Nephron progenitor cell (in vitro differentiated cells): Measurements from ENCODE around the gene UMAD1.
A peak's percentile ranks its signal among the peaks of the same experiment; 100 is the strongest.

Source experiments
- DNase-seq: peaks from one replicate; pipeline ENCODE4 v3.0.0; 2021
- H3K27ac Mint-ChIP-seq: 2 replicates; pipeline ENCODE4 v1.8.0; 2021; ENCODE audit warnings: mild to moderate bottlenecking, moderate library complexity, mixed read lengths
- H3K27me3 Mint-ChIP-seq: 2 replicates; pipeline ENCODE4 v1.8.0; 2021; ENCODE audit warnings: mild to moderate bottlenecking, low read depth, mixed read lengths; ENCODE audit not compliant: poor library complexity
- H3K36me3 Mint-ChIP-seq: 2 replicates; pipeline ENCODE4 v1.8.0; 2021; ENCODE audit warnings: low read depth, mixed read lengths
- H3K4me1 Mint-ChIP-seq: 2 replicates; pipeline ENCODE4 v1.8.0; 2021; ENCODE audit warnings: mixed read lengths
- H3K4me3 Mint-ChIP-seq: 2 replicates; pipeline ENCODE4 v1.8.0; 2021; ENCODE audit warnings: mild to moderate bottlenecking, moderate library complexity, mixed read lengths
- H3K9me3 Mint-ChIP-seq: 2 replicates; pipeline ENCODE4 v1.8.0; 2021; ENCODE audit warnings: mild to moderate bottlenecking, moderate library complexity, mixed read lengths
- CTCF ChIP-seq: fragments of 200-600 bp; sonication (generic); IDR thresholded peaks from 2 replicates; pipeline ENCODE4 v1.5.0; 2021; ENCODE audit warnings: antibody characterized with exemption

Gene UMAD1

GRCh38 chr7:7851381-7851780 is 210.8 kb downstream of the UMAD1 start:
- H3K27ac Mint-ChIP-seq, result no peak overlapping the region
- no peak for DNase-seq
- H3K9me3 Mint-ChIP-seq, result peaks cover 35% of the 10 kb centered on the region
- H3K4me1 Mint-ChIP-seq, result no peaks in the 10 kb centered on the region
- no peak overlapping the region for H3K4me3 Mint-ChIP-seq
- H3K27me3 Mint-ChIP-seq, result peaks cover 7% of the 10 kb centered on the region
- TF ChIP-seq CTCF, result no peak
- H3K36me3 Mint-ChIP-seq, result peaks cover 22% of the 10 kb centered on the region

GRCh38 chr7:7851991-7852390 is 211.4 kb downstream of the UMAD1 start:
- Mint-ChIP-seq H3K27me3 (peaks cover 7% of the 10 kb centered on the region), H3K36me3 (peaks cover 22% of the 10 kb centered on the region), H3K9me3 (peaks cover 41% of the 10 kb centered on the region), H3K4me1 (no peaks in the 10 kb centered on the region), H3K27ac (no peak overlapping the region), H3K4me3 (no peak overlapping the region)
- no peak for TF ChIP-seq CTCF
- DNase-seq, result no peak

- Mint-ChIP-seq H3K36me3 (peaks cover 21% of the 10 kb centered on the region), H3K27ac (no peak overlapping the region), H3K27me3 (peaks cover 4% of the 10 kb centered on the region), H3K4me1 (peaks cover 28% of the 10 kb centered on the region), H3K9me3 (peaks cover 48% of the 10 kb centered on the region), H3K4me3 (no peak overlapping the region)
- no peak for DNase-seq
- no peak for TF ChIP-seq CTCF
Observed at GRCh38 chr7:7857143-7857583, 216.6 kb downstream of the UMAD1 start.

GRCh38 chr7:7858559-7858958 is 218.0 kb downstream of the UMAD1 start:
- H3K9me3 Mint-ChIP-seq, result peaks cover 42% of the 10 kb centered on the region
- no peak overlapping the region for H3K27ac Mint-ChIP-seq
- TF ChIP-seq CTCF, result no peak
- H3K4me3 Mint-ChIP-seq, result no peak overlapping the region
- peaks cover 17% of the 10 kb centered on the region for H3K36me3 Mint-ChIP-seq
- no peak for DNase-seq
- peaks cover 36% of the 10 kb centered on the region for H3K4me1 Mint-ChIP-seq
- peaks cover 4% of the 10 kb centered on the region for H3K27me3 Mint-ChIP-seq

- H3K4me3 Mint-ChIP-seq, result no peak overlapping the region
- H3K27me3 Mint-ChIP-seq, result peaks cover 4% of the 10 kb centered on the region
- TF ChIP-seq CTCF, result no peak
- no peak overlapping the region for H3K27ac Mint-ChIP-seq
- peaks cover 34% of the 10 kb centered on the region for H3K9me3 Mint-ChIP-seq
- peaks cover 13% of the 10 kb centered on the region for H3K36me3 Mint-ChIP-seq
- no peak for DNase-seq
- H3K4me1 Mint-ChIP-seq, result peaks cover 37% of the 10 kb centered on the region
Observed at GRCh38 chr7:7859411-7859810, 218.9 kb downstream of the UMAD1 start.

- DNase-seq, result no peak
- Mint-ChIP-seq H3K4me3 (no peak overlapping the region), H3K27ac (peak overlapping the region; percentile 34), H3K27me3 (no peaks in the 10 kb centered on the region), H3K4me1 (peaks cover 37% of the 10 kb centered on the region), H3K9me3 (peaks cover 16% of the 10 kb centered on the region), H3K36me3 (peaks cover under 1% of the 10 kb centered on the region)
- TF ChIP-seq CTCF, result no peak
Observed at GRCh38 chr7:7861211-7861633, 220.7 kb downstream of the UMAD1 start.
